Smooth muscle cell (in vitro differentiated cells): ENCODE data around the gene MBTD1. TPM values are rescaled to one million over a fixed set of nuclear protein-coding genes. Genes with fewer than 3 reads are reported as not detected.

ENCODE experiments used
- DNase-seq: peaks from one replicate; lab custom pipeline; 2025; ENCODE audit not compliant: unreplicated experiment; lab: John Stamatoyannopoulos, UW
- H2AFZ ChIP-seq: fragments of 200-600 bp; sonication (generic); 2 replicates; pipeline ENCODE4 v1.6.0; 2016; ENCODE audit warnings: antibody characterized with exemption, low read depth, mild to moderate bottlenecking
- H3F3A ChIP-seq: fragments of 200-600 bp; sonication (generic); 2 replicates; pipeline ENCODE4 v1.6.0; 2017; ENCODE audit warnings: antibody characterized with exemption, low read depth
- H3K27ac ChIP-seq: fragments of 200-600 bp; sonication (generic); 2 replicates; pipeline ENCODE4 v1.5.1; 2016; ENCODE audit warnings: low read depth, mild to moderate bottlenecking
- H3K27me3 ChIP-seq: fragments of 200-600 bp; sonication (generic); 2 replicates; pipeline ENCODE4 v1.6.1; 2016; ENCODE audit warnings: low read depth, mild to moderate bottlenecking
- H3K36me3 ChIP-seq: fragments of 200-600 bp; sonication (generic); 2 replicates; pipeline ENCODE4 v1.5.1; 2016; ENCODE audit warnings: low read depth
- H3K4me1 ChIP-seq: fragments of 200-600 bp; sonication (generic); 2 replicates; pipeline ENCODE4 v1.5.1; 2016; ENCODE audit warnings: low read depth
- H3K4me2 ChIP-seq: fragments of 200-600 bp; sonication (generic); 2 replicates; pipeline ENCODE4 v1.6.0; 2016; ENCODE audit warnings: mild to moderate bottlenecking
- H3K4me3 ChIP-seq: fragments of 200-600 bp; sonication (generic); 2 replicates; pipeline ENCODE4 v1.5.1; 2016; ENCODE audit warnings: mild to moderate bottlenecking
- H3K79me2 ChIP-seq: fragments of 200-600 bp; sonication (generic); 2 replicates; pipeline ENCODE4 v1.6.0; 2016; ENCODE audit warnings: low read depth, mild to moderate bottlenecking
- H3K9ac ChIP-seq: fragments of 200-600 bp; sonication (generic); 2 replicates; pipeline ENCODE4 v1.6.0; 2016; ENCODE audit warnings: low read depth
- H3K9me3 ChIP-seq: fragments of 200-600 bp; sonication (generic); replicated peaks from 2 replicates; pipeline ENCODE4 v1.5.1; 2016; ENCODE audit warnings: low read depth
- H4K20me1 ChIP-seq: fragments of 200-600 bp; sonication (generic); 2 replicates; pipeline ENCODE4 v1.6.0; 2016; ENCODE audit warnings: low read depth
- CTCF ChIP-seq: fragments of 200-600 bp; sonication (generic); IDR thresholded peaks from 2 replicates; pipeline ENCODE4 v1.5.1; 2017; ENCODE audit warnings: borderline replicate concordance, mild to moderate bottlenecking, antibody characterized with exemption; ENCODE audit not compliant: insufficient read depth, poor library complexity, severe bottlenecking
- WGBS: methylation state at CpG from one replicate; pipeline ENCODE4 v1.1.7; 2016; ENCODE audit warnings: low lambda C conversion rate; 5-methylcytosine and 5-hydroxymethylcytosine counted together
- polyA plus RNA-seq: library from polyadenylated mRNA; unstranded; fragments of >200 nt; fragmentation: Nextera tagmentation; extraction: Ambion mirVana; gene quantifications from 2 replicates; pipeline ENCODE4 v1.2.1, GENCODE V29; 2016
- total RNA-seq: library from RNA; depleted of rRNA; stranded (reverse); fragments of >200 nt; gene quantifications from 2 replicates; pipeline ENCODE4 v1.2.3, GENCODE V29; 2014

The MBTD1 gene
- total and polyA plus RNA-seq, 2 experiments from 2014 or later: 1.3 to 11.3 TPM

GRCh38 chr17:51260237-51261023 lies 581 bp upstream of the MBTD1 start, which contains the start of gene UTP18:
Gene UTP18 (plus strand): TSS chr17:51260546. CDS start chr17:51260585, 39 bp downstream.
- Histone ChIP-seq H3K36me3 (peaks cover 4% of the 10 kb centered on the region), H3K27me3 (no peaks in the 10 kb centered on the region), H4K20me1 (peaks cover 57% of the 10 kb centered on the region), H2AFZ (peak within 1 kb of the TSS; percentile 93), H3K79me2 (peaks cover 73% of the 10 kb centered on the region), H3K9me3 (no peaks in the 10 kb centered on the region), H3F3A (no peaks in the 10 kb centered on the region), H3K27ac (peak within 1 kb of the TSS; percentile 99), H3K4me2 (peak within 1 kb of the TSS; percentile 95), H3K4me1 (peaks cover 27% of the 10 kb centered on the region), H3K4me3 (peak within 1 kb of the TSS; percentile 92), H3K9ac (peak within 1 kb of the TSS; percentile 98)
- WGBS: 1% methylated on average over 71 of the region's 93 CpGs
- DNase-seq: peak; percentile 94
- no peak for TF ChIP-seq CTCF

GRCh38 chr17:51258756-51259563 lies 889 bp downstream of the MBTD1 start:
- H3K9me3 ChIP-seq: no peaks in the 10 kb centered on the region
- H3K27ac ChIP-seq: peak overlapping the region; percentile 99
- no peak for TF ChIP-seq CTCF
- H3K27me3 ChIP-seq: no peaks in the 10 kb centered on the region
- no peak overlapping the region for H2AFZ ChIP-seq
- H4K20me1 ChIP-seq: peaks cover 48% of the 10 kb centered on the region
- peaks cover 86% of the 10 kb centered on the region for H3K79me2 ChIP-seq
- DNase-seq: no peak
- H3K9ac ChIP-seq: peak overlapping the region; percentile 98
- peak overlapping the region; percentile 95 for H3K4me2 ChIP-seq
- H3F3A ChIP-seq: no peaks in the 10 kb centered on the region
- WGBS: 7% methylated on average over 18 of the region's 18 CpGs
- peak overlapping the region; percentile 92 for H3K4me3 ChIP-seq
- H3K36me3 ChIP-seq: peaks cover 4% of the 10 kb centered on the region
- peaks cover 27% of the 10 kb centered on the region for H3K4me1 ChIP-seq

GRCh38 chr17:51257150-51258081 lies 2.4 kb downstream of the MBTD1 start:
- H3K36me3 ChIP-seq: peaks cover 4% of the 10 kb centered on the region
- H3K9me3 ChIP-seq: no peaks in the 10 kb centered on the region
- TF ChIP-seq CTCF: no peak
- no peak overlapping the region for H3K9ac ChIP-seq
- 83% methylated on average over 3 of the region's 3 CpGs for WGBS
- H3K4me2 ChIP-seq: peak overlapping the region; percentile 95
- peak overlapping the region; percentile 46 for H3K27ac ChIP-seq
- no peaks in the 10 kb centered on the region for H3K27me3 ChIP-seq
- DNase-seq: no peak
- H3F3A ChIP-seq: no peaks in the 10 kb centered on the region
- H3K4me3 ChIP-seq: peak overlapping the region; percentile 92
- peaks cover 27% of the 10 kb centered on the region for H3K4me1 ChIP-seq
- H4K20me1 ChIP-seq: peaks cover 41% of the 10 kb centered on the region
- no peak overlapping the region for H2AFZ ChIP-seq
- peaks cover 88% of the 10 kb centered on the region for H3K79me2 ChIP-seq
